ENCODE data around the gene USB1.
"Not testable (repeated sequence)": the region's sequence is repeated elsewhere in the genome, so short reads cannot be mapped to it uniquely, and the experiment has no call there.

The USB1 gene

DNA sequence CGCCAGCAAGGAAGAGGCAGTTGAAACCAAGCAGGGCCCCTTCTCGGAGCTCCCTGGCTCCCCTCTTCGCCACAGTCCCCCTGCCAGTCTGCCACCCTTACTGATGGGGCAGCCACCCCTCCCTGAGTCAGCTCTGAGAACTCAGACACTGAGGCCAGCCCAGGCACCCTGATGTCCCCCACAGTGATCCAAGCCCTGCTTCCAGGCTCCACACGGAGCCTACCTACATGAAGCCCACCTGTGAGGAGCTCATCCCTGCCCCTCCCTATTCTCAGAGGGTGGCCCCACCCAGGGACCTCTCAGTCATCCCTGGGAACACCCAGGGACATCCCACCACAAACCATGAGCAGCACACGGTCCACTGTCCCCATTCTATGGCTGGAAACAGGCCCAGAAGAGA lies 39.2 kb upstream of the USB1 start:
- ATAC-seq, result no peak
- H3K9me3 Mint-ChIP-seq, result no peaks in the 10 kb centered on the region

DNA sequence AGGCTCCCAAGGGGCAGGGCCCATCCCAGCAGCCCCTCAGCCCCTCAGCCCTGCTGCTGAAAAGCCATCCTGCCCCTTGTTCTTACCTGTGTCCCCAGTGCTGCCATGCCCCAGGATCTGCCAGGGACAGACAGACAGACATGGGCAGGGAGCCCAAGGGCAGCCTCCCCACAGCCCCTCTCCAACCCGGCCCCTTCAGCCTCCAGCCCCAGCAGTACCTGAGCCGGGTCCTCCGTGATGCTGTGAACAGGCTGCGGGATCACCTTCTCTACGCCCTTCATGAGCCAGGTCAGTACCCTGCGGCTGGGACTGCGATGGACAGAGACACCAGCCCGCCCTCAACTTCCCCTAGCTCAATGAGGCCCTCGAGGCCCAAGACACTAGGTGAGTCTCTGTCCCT lies 38.5 kb upstream of the USB1 start:
- Mint-ChIP-seq H3K36me3 (ENCODE audit: low read depth) (no peaks in the 10 kb centered on the region), H3K4me3 (no peak overlapping the region), H3K27me3 (no peaks in the 10 kb centered on the region), H3K9me3 (no peaks in the 10 kb centered on the region), H3K4me1 (no peaks in the 10 kb centered on the region), H3K27ac (no peak overlapping the region)
- DNase-seq (no peak), ATAC-seq (no peak)

More for the DNA sequence above, 39.2 kb upstream of the USB1 start:
- Mint-ChIP-seq H3K4me1 (no peaks in the 10 kb centered on the region), H3K4me3 (no peak overlapping the region), H3K27ac (no peak overlapping the region), H3K27me3 (no peaks in the 10 kb centered on the region), H3K36me3 (ENCODE audit: low read depth) (no peaks in the 10 kb centered on the region)
- DNase-seq, result no peak

DNA sequence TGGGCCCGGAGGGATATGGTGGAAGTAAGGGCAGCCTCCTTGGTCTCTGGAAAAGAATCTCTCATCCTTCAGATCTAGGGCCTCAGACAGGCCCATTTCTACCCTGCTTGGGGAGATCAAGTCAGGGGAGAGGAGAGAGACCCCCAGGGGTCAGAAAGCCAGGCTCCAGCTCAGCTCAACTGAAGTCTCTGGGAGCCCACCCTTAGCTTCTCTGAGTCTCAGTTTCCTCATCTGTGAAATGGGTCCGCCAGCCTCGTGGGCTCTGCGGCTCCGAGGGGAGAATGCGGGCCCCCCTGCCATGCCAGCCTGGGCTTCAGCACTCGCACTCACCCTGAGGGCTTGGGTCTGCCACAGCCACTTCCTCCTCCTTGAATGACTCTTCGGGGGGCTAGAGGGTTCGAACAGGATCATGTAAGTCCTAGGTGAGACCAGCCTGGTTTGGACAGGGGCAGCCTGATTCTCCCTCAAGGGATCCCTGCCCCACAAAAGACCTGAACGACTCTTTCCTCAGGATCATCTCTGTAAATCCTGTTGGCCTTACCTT lies 37.0 kb upstream of the USB1 start:
- Mint-ChIP-seq H3K27me3 (no peaks in the 10 kb centered on the region), H3K4me3 (no peak overlapping the region), H3K9me3 (no peaks in the 10 kb centered on the region), H3K36me3 (ENCODE audit: low read depth) (no peaks in the 10 kb centered on the region), H3K4me1 (no peaks in the 10 kb centered on the region), H3K27ac (no peak overlapping the region)
- ATAC-seq (no peak), DNase-seq (no peak)

DNA sequence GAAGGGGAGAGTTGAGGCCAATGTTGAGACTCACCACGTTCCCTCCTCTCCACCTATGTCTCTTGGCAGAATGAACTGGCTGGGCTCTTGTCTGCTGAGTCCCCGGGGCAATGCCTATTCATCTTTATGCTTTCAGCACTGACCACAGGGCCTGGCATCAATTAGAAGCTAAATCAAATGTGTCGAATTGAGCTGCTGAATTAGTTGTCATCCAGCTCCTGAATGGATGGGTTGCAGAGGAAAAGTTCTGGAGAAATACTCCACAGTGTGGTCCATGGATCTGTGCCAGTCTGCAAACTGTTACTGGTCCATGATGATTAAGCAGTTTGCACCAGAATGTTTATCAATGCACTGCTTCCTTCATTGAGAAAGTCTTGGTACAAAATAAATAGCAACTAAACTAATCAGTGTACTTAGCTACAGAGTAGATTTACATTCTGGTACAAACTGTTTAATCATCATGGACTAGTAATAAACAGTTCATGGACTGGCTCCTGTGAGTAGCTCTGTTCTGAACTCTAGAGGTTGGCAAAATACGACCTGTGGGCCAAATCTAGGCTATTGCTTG lies 34.9 kb upstream of the USB1 start:
- Mint-ChIP-seq H3K27ac (no peak overlapping the region), H3K36me3 (ENCODE audit: low read depth) (no peaks in the 10 kb centered on the region), H3K27me3 (no peaks in the 10 kb centered on the region), H3K9me3 (no peaks in the 10 kb centered on the region), H3K4me3 (no peak overlapping the region), H3K4me1 (no peaks in the 10 kb centered on the region)
- no peak for ATAC-seq
- no peak for DNase-seq

DNA sequence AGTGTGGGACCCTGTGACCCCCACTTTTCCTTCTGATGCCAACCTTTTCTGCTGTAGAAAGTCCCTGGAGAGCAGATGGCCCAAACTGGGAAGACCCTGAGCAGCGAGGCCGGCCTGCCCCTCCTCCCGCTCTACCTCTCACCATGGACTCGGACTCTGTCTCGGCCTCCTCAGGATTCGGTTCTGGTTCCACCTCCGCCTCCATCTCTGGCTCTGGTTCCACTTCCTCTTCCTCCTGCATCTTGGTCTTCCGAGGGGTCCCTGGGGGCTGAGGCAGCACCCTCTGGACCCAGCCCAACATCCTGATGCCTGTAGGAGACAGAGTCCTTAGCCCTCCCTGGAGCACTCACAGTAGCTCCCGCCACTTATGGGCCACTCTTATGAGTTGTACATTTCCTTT lies 34.2 kb upstream of the USB1 start:
- DNase-seq, result no peak

DNA sequence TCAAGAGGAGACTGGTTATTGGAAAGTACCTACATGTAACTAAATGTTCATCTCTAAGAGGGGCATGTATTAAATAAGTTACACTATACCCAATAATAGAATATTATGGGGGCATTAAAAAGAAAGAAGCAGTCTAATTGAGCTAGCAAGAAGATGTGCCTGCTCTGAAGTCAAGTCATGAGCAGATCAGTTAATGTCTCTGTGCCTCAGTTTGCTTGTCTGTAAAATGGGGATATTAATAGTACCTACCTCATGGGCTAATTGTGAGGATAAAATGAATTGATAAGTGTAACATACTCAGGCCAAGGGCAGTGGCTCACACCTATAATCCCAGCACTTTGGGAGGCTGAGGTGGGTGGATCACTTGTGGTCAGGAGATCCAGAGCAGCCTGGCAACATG lies 33.3 kb upstream of the USB1 start:
- no peaks in the 10 kb centered on the region for H3K36me3 Mint-ChIP-seq (ENCODE audit: low read depth)
- H3K4me1 Mint-ChIP-seq, result no peaks in the 10 kb centered on the region
- H3K9me3 Mint-ChIP-seq, result no peaks in the 10 kb centered on the region
- no peak overlapping the region for H3K4me3 Mint-ChIP-seq
- DNase-seq (no peak), ATAC-seq (no peak)
- no peaks in the 10 kb centered on the region for H3K27me3 Mint-ChIP-seq
- no peak overlapping the region for H3K27ac Mint-ChIP-seq

More for the DNA sequence above, 34.2 kb upstream of the USB1 start:
- Mint-ChIP-seq H3K4me1 (no peaks in the 10 kb centered on the region), H3K27me3 (no peaks in the 10 kb centered on the region), H3K9me3 (no peaks in the 10 kb centered on the region), H3K36me3 (ENCODE audit: low read depth) (no peaks in the 10 kb centered on the region), H3K27ac (no peak overlapping the region), H3K4me3 (no peak overlapping the region)
- no peak for ATAC-seq

DNA sequence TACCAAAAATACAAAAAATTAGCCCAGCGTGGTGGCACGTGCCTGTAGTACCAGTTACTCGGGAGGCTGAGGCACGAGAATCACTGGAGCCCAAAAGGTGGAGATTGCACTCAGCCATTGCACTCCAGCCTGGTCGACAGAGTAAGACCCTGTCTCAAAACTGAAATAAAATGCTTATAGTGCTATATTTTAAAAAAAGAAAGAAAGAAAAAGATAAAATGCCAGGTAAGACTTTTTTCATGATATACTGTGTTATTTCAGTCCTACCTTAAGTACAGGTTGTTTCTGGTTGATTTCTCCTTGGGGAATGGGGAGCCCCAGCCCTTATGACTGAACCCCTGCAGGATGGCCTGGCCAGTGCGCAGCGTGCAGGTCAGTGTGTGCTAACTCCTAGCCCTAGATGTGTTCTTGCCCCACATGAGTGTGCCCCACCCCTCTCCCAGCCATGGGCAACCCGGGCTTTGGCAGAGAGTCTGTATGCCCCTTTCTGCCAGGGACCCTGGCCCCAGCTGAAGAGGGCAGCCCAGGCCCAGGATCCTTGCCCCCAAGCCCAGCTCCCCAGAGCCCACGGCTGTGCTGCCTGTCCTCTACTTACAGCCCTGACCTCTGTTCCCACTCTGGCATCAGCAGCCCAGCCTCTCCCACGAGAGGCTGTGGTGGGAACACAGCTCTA lies 31.6 kb upstream of the USB1 start:
- Mint-ChIP-seq H3K4me3 (no peak overlapping the region), H3K27ac (no peak overlapping the region), H3K9me3 (no peaks in the 10 kb centered on the region), H3K27me3 (no peaks in the 10 kb centered on the region), H3K36me3 (ENCODE audit: low read depth) (no peaks in the 10 kb centered on the region), H3K4me1 (no peaks in the 10 kb centered on the region)
- DNase-seq, result no peak
- no peak for ATAC-seq

DNA sequence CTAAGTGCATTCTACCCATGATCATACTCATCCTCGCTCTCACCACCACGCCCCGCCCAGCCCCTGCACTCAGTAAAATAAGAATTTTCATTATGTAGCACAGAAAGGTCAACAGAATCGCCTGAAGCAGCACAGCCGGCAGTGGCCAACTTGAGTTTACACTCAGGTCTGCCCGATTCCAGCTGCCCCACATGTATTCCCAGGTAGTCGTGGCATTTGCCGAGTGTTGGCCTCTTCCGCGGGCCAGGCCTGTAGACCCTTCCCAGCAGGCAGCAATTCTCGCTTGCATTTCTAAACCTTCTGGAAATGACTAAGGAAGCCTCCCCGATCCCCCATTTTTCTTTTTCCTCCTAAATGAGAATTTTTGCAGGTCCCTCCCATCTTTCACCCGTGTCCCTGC lies 30.9 kb upstream of the USB1 start:
- no peaks in the 10 kb centered on the region for H3K36me3 Mint-ChIP-seq (ENCODE audit: low read depth)
- H3K9me3 Mint-ChIP-seq, result no peaks in the 10 kb centered on the region
- no peak for DNase-seq
- ATAC-seq, result no peak
- no peaks in the 10 kb centered on the region for H3K4me1 Mint-ChIP-seq
- H3K27ac Mint-ChIP-seq, result no peak overlapping the region
- H3K27me3 Mint-ChIP-seq, result no peaks in the 10 kb centered on the region
- no peak overlapping the region for H3K4me3 Mint-ChIP-seq

DNA sequence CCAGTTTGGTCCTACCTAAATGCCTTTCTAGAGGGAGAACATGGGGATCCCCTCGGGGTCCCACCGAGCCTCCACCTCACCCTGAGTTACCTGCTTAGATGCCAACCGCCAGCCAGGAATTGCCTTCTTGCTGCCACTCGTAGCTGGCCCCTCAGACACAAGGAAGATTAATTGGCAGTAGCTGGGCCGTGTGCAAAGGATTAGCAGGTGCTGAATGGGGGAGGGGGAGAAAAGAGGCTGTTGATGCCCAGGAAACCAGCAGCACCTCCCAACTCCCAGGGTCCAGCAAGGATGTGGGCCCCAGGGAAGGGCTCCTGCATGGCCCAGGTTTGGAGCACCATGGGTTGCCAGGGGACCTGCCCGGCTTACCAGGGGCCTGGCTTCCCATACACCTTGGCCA lies 30.2 kb upstream of the USB1 start, which contains the start of gene CNGB1:
TSS of gene CNGB1 (minus strand) at position 159 of the 400 bp plus-strand sequence. CDS start 3,842 bp downstream, outside the sequence.
- no peaks in the 10 kb centered on the region for H3K27me3 Mint-ChIP-seq
- no peaks in the 10 kb centered on the region for H3K4me1 Mint-ChIP-seq
- DNase-seq (no peak), ATAC-seq (no peak)
- no peak within 1 kb of the TSS for H3K27ac Mint-ChIP-seq
- H3K9me3 Mint-ChIP-seq, result no peaks in the 10 kb centered on the region
- H3K4me3 Mint-ChIP-seq, result no peak within 1 kb of the TSS
- no peaks in the 10 kb centered on the region for H3K36me3 Mint-ChIP-seq (ENCODE audit: low read depth)

DNA sequence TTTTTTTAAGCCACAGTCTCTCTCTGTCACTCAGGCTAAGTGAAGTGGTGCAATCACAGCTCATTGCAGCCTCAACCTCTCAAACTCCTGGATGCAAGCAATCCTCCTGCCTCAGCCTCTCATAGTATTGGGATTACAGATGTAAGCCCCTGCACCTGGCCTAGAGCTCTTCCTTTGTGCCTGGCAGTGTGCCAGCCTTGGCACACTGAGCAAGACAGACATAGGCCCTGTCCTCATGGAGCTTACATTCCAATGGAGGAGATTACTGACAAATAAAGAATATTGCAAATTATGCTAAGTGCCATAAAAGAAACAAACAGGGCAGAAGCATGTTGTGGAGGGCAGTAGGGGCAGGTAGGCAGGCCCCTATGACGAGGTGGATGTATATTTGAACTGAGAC lies 29.4 kb upstream of the USB1 start:
- Mint-ChIP-seq H3K4me1 (no peaks in the 10 kb centered on the region), H3K27me3 (no peaks in the 10 kb centered on the region), H3K27ac (no peak overlapping the region), H3K9me3 (no peaks in the 10 kb centered on the region), H3K4me3 (no peak overlapping the region), H3K36me3 (ENCODE audit: low read depth) (no peaks in the 10 kb centered on the region)
- no peak for DNase-seq
- ATAC-seq, result no peak

DNA sequence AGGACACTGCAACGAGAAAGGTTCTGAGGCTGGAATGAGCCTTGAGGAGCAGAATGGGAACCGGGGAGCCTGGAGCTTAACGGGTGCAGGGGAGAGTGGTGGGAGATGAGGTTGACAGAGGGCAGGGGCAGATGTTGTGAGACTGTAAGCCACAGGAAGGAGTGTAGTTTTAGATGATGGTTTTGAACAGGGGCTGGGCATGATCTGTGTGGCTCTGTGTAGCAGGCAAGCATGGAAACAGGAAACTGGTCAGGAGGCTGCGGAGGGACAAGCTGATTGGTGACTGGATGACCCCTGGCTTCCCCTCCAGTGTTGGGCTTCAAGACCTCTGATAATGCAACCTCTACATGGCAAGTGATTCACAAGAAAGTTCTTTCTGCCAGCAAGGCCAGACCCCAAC lies 28.9 kb upstream of the USB1 start:
- no peaks in the 10 kb centered on the region for H3K36me3 Mint-ChIP-seq (ENCODE audit: low read depth)
- H3K4me3 Mint-ChIP-seq, result no peak overlapping the region
- DNase-seq, result no peak
- H3K27me3 Mint-ChIP-seq, result no peaks in the 10 kb centered on the region
- H3K9me3 Mint-ChIP-seq, result no peaks in the 10 kb centered on the region
- H3K27ac Mint-ChIP-seq, result no peak overlapping the region
- H3K4me1 Mint-ChIP-seq, result no peaks in the 10 kb centered on the region
- ATAC-seq, result no peak

DNA sequence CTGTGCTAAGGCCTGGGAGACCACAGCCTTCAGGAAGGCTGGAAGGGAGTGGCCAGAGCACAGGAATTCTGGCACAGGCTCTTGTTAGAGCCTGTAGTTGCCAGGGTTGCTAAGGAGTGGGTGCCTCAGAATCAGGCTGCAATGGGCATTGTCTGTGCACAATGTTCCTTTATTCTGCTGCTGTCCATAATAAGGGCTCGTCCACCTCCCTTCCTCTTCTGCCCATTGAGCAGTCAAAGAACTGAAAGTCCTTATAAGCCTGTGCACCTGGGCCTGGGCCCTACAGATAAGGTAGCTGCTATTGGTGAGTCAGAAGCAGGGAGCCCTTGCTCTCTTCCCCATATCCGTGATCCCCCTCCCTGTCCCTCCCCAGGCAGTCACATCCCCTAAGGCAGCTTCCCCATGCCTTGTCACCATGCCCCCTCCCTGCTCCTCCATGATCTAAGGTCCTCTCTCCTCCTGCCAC lies 24.8 kb upstream of the USB1 start:
- Mint-ChIP-seq H3K4me1 (no peaks in the 10 kb centered on the region), H3K36me3 (ENCODE audit: low read depth) (no peaks in the 10 kb centered on the region), H3K9me3 (no peaks in the 10 kb centered on the region), H3K4me3 (no peak overlapping the region), H3K27ac (no peak overlapping the region), H3K27me3 (no peaks in the 10 kb centered on the region)
- DNase-seq (no peak), ATAC-seq (no peak)

DNA sequence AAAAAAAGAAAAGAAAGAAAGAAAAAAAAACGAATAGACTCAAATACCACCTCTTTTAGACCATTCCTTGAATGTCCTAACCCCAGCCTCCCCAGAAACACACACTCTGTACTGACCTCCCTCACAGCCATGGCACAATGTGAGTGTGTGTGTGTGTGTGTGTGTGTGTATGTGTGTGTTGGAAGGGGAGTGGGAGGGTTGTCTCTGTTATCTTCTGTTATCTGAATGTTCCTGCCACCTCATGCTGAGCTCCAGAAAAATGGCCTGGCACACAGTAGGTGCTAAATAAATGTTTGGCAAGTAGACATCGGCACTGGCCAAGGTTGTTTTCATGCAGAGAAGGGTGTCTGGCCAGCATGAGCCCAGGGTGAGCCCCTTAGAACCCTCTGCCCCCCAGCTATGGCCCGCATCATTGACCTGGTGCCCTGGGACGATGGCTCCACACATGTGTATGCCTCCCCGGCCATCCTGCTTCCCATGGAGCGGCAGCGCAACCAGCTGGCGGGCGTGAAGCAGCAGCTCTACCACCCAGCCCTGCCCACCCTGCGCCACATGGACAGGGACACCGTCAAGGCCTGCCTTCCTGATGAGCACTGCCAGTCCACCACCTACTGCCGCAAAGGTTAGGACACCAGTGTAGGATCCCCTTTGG lies 23.7 kb upstream of the USB1 start:
- ATAC-seq (no peak), DNase-seq (no peak)
- H3K27me3 Mint-ChIP-seq, result no peaks in the 10 kb centered on the region
- H3K9me3 Mint-ChIP-seq, result no peaks in the 10 kb centered on the region
- H3K27ac Mint-ChIP-seq, result no peak overlapping the region
- no peak overlapping the region for H3K4me3 Mint-ChIP-seq
- H3K4me1 Mint-ChIP-seq, result no peaks in the 10 kb centered on the region
- H3K36me3 Mint-ChIP-seq (ENCODE audit: low read depth), result no peaks in the 10 kb centered on the region

DNA sequence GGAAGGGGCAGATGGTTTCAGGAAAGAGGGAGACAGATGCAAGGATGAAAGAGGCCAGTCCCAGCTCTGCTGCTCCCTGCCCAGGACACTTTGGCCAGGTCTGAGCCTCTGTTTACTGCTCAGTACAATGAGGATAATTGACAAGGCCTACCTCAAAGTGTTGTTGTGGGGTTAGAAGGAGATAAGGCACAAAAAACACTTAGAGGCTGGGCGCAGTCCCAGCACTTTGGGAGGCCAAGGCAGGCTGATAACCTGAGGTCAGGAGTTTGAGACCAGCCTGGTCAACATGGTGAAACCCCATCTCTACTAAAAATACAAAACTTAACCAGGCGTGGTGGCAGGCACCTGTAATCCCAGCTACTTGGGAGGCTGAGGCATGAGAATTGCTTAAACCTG lies 23.1 kb upstream of the USB1 start:
- H3K36me3 Mint-ChIP-seq (ENCODE audit: low read depth); H3K9me3 Mint-ChIP-seq; H3K27ac Mint-ChIP-seq; H3K27me3 Mint-ChIP-seq; H3K4me3 Mint-ChIP-seq; ATAC-seq; H3K4me1 Mint-ChIP-seq; DNase-seq: not testable (repeated sequence)

DNA sequence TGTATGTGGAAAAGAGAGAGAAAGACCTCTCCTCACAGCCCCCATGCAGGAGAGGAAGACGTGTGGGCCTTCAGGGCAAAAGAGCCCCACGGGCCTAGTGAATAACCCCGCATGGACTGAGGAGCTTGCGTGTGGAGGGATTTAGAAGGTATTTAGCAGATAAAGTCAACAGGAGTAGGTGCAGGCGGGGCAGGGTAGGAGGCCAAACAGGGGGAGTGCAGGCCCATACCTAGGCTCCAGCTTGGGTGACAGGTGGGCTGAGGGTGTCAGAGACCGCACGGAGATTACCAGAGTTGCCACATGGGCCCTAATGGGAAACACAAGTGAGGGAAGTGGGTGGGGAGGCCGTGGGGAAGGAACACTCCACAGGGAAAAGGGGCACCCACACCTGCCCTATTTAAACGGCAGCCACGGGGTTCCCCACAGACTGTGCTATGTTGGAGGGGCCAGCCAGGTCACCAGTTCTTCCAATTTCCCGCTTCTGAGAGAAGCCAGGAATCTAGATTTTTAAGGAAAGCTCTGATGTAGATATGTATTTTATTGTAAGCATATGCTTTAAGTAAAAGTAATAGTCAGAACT lies 22.1 kb upstream of the USB1 start:
- H3K4me1 Mint-ChIP-seq, result peaks cover under 1% of the 10 kb centered on the region
- no peaks in the 10 kb centered on the region for H3K36me3 Mint-ChIP-seq (ENCODE audit: low read depth)
- H3K9me3 Mint-ChIP-seq, result no peaks in the 10 kb centered on the region
- ATAC-seq, result no peak
- no peaks in the 10 kb centered on the region for H3K27me3 Mint-ChIP-seq
- H3K4me3 Mint-ChIP-seq, result no peak overlapping the region
- H3K27ac Mint-ChIP-seq, result no peak overlapping the region
- no peak for DNase-seq
